ENCODE measurements around the gene RPL10A. TPM values are rescaled to one million over a fixed set of nuclear protein-coding genes. Genes with fewer than 3 reads are reported as not detected.

Gene RPL10A
- total RNA-seq, 6 experiments from 2014 or later = 366 to 446 (median 412) TPM

GRCh38 chr6:35496841-35497570 is 28.8 kb downstream of the RPL10A start, which contains the start of gene TEAD3:
TEAD3 (minus strand) TSS chr6:35497079.
- no peaks in the 10 kb centered on the region for H3K27me3 ChIP-seq

GRCh38 chr6:35497571-35498421 is 29.6 kb downstream of the RPL10A start:
- intact Hi-C loops (cut with DNase I) = no loop called here
- DNase-seq (no peak), ATAC-seq (peak; percentile 3 to 30 (median 8))
- H3K9me3 ChIP-seq = no peaks in the 10 kb centered on the region
- 7% methylated on average over 19 of the region's 77 CpGs for WGBS (ENCODE audit: insufficient coverage, low coverage, low lambda C conversion rate, missing lambda C conversion rate)
- no peaks in the 10 kb centered on the region for H3K36me3 ChIP-seq
- H3K27me3 ChIP-seq = no peaks in the 10 kb centered on the region
- TF ChIP-seq POLR2A (IDR thresholded peaks at IDR 0.05) (no peak), CTCF (IDR thresholded peaks at IDR 0.05) (no peak)
- H3K4me3 ChIP-seq = peak overlapping the region; percentile 47 to 91 (median 68)
- H3K4me1 ChIP-seq = peaks cover 0 to 17% (median 6%) of the 10 kb centered on the region in 4 donors
- peak overlapping the region; percentile 59 to 76 (median 71) for H3K27ac ChIP-seq

More at GRCh38 chr6:35496841-35497570, 28.8 kb downstream of the RPL10A start, which contains the start of gene TEAD3:
- peak; percentile 57 to 74 (median 65) for ATAC-seq
- no peaks in the 10 kb centered on the region for H3K9me3 ChIP-seq
- WGBS (ENCODE audit: insufficient coverage, low coverage, low lambda C conversion rate, missing lambda C conversion rate) = 0% methylated on average over 1 of the region's 98 CpGs
- intact Hi-C loops (cut with DNase I) = no loop called here
- peak in 2 of 3 donors; percentile 58 to 68 for DNase-seq
- peak within 1 kb of the TSS; percentile 71 to 78 (median 72) for H3K27ac ChIP-seq
- no peaks in the 10 kb centered on the region for H3K36me3 ChIP-seq
- peaks cover 0 to 17% (median 6%) of the 10 kb centered on the region in 4 donors for H3K4me1 ChIP-seq
- H3K4me3 ChIP-seq = peak within 1 kb of the TSS; percentile 68 to 91 (median 74)
- TF ChIP-seq POLR2A (IDR thresholded peaks at IDR 0.05) (peak; percentile 49), CTCF (IDR thresholded peaks at IDR 0.05) (peak in 1 of 4 donors; percentile 19)

DNA sequence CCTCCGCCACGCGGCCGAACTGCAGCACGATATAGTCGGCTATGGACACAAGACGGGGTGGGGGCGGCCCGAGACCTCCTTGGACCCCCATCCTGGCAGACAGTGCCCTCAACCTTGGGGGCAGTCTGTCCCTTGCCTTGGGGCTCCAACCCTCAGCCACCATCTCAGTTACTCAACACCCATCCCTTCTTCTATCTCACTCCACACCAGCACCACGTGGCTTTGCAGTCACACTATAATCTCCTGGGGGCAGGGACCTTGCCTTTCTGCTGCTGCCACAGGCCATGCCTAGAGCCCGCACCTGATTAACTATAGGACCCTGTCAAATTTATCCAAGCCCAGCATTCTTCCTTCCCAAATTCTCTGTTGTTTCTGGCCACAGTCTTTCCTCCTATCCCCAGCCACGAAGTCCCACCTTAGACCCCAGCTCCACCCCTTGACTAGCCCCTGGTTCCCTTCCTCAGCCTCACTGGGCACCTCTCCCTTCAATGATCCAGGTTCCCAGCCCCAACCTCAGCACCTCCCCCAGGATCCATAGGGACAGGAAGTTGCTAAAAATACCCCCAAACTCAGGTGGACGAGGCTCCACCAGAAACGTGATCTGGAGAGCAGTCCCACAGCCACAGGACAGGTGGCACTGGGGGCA is 30.3 kb downstream of the RPL10A start:
- H3K4me1 ChIP-seq = peaks cover 0 to 17% (median 6%) of the 10 kb centered on the region in 4 donors
- H3K9me3 ChIP-seq = no peaks in the 10 kb centered on the region
- no peak for DNase-seq
- H3K36me3 ChIP-seq = no peaks in the 10 kb centered on the region
- ATAC-seq = no peak
- no peak for TF ChIP-seq POLR2A (IDR thresholded peaks at IDR 0.05)
- TF ChIP-seq CTCF (IDR thresholded peaks at IDR 0.05) = no peak
- no peak overlapping the region for H3K4me3 ChIP-seq
- H3K27me3 ChIP-seq = no peaks in the 10 kb centered on the region
- intact Hi-C loops (cut with DNase I) = no loop called here
- 60% methylated on average over 5 of the region's 14 CpGs for WGBS (ENCODE audit: insufficient coverage, low coverage, low lambda C conversion rate, missing lambda C conversion rate)
- H3K27ac ChIP-seq = no peak overlapping the region

- no peak overlapping the region for H3K27ac ChIP-seq
- intact Hi-C loops (cut with DNase I) = no loop called here
- H3K36me3 ChIP-seq = no peaks in the 10 kb centered on the region
- DNase-seq (no peak), ATAC-seq (no peak)
- TF ChIP-seq POLR2A (IDR thresholded peaks at IDR 0.05) (no peak), CTCF (IDR thresholded peaks at IDR 0.05) (no peak)
- no peaks in the 10 kb centered on the region for H3K27me3 ChIP-seq
- peaks cover 0 to 14% (median 6%) of the 10 kb centered on the region in 4 donors for H3K4me1 ChIP-seq
- no peaks in the 10 kb centered on the region for H3K9me3 ChIP-seq
- 97% methylated on average over 3 of the region's 4 CpGs for WGBS (ENCODE audit: insufficient coverage, low coverage, low lambda C conversion rate, missing lambda C conversion rate)
- no peak overlapping the region for H3K4me3 ChIP-seq
Observed at GRCh38 chr6:35499372-35499771, 31.2 kb downstream of the RPL10A start.
